ENCODE data around the gene LRRC36.

DNA sequence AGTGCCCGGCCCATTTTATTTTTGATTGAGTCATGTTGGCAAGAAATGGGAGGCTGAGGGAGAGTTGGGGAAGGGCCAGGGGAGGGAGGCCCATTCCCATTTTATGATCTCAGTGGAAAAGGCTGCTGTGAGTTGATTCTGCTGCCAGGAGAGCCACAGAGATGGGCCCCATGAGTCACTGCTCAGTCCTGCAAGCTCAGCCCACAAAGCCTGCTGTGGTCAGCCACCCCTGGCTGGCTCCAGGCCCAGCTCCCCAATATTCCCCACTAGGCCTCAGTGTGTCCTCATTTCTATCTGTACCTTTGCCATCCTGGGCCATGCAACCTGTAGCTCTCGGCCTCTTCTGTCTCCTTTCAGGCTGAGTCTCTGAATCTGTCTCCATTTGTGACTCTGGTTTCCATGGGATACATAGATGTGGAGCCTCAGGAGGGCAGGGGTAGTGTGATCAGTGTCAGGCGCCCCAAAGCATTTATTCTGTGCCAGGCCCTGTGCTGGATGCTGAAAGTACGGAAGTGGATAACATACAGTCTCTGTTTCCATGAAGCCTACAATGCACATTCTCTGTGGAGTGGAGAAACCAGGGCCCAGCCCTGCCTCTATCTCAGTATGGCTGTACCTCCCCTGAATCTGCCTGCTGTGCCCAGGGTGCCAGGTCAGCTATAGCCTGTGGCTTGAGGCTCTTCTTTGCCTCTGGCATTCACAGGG lies 49.2 kb upstream of the LRRC36 start:
- TF ChIP-seq, protein P1, sequence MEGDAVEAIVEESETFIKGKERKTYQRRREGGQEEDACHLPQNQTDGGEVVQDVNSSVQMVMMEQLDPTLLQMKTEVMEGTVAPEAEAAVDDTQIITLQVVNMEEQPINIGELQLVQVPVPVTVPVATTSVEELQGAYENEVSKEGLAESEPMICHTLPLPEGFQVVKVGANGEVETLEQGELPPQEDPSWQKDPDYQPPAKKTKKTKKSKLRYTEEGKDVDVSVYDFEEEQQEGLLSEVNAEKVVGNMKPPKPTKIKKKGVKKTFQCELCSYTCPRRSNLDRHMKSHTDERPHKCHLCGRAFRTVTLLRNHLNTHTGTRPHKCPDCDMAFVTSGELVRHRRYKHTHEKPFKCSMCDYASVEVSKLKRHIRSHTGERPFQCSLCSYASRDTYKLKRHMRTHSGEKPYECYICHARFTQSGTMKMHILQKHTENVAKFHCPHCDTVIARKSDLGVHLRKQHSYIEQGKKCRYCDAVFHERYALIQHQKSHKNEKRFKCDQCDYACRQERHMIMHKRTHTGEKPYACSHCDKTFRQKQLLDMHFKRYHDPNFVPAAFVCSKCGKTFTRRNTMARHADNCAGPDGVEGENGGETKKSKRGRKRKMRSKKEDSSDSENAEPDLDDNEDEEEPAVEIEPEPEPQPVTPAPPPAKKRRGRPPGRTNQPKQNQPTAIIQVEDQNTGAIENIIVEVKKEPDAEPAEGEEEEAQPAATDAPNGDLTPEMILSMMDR (optimal IDR thresholded peaks at IDR 0.05 in 1 of 3, IDR thresholded peaks at IDR 0.05 in 1 of 3, conservative IDR thresholded peaks at IDR 0.05 in 1 of 3; ENCODE audit: extremely low read depth in 1 of 3, insufficient read depth in 2 of 3, low read length in 3 of 3): no peak
- no peak for TF ChIP-seq EZH2 (IDR thresholded peaks at IDR 0.05; ENCODE audit: low read length)

All from keratinocyte (primary cell).